ENCODE results near the gene GOLGA8O.
A peak's percentile ranks its signal among the peaks of the same experiment; 100 is the strongest.
"Not testable (repeated sequence)": the region's sequence is repeated elsewhere in the genome, so short reads cannot be mapped to it uniquely, and the experiment has no call there.

The GOLGA8O gene, protein sequence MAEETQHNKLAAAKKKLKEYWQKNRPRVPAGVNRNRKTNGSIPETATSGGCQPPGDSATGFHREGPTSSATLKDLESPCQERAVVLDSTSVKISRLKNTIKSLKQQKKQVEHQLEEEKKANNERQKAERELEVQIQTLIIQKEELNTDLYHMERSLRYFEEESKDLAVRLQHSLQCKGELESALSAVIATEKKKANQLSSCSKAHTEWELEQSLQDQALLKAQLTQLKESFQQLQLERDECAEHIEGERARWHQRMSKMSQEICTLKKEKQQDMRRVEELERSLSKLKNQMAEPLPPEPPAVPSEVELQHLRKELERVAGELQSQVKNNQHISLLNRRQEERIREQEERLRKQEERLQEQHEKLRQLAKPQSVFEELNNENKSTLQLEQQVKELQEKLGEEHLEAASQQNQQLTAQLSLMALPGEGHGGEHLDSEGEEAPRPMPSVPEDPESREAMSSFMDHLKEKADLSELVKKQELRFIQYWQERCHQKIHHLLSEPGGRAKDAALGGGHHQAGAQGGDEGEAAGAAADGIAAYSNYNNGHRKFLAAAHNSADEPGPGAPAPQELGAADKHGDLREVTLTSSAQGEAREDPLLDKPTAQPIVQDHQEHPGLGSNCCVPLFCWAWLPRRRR

DNA sequence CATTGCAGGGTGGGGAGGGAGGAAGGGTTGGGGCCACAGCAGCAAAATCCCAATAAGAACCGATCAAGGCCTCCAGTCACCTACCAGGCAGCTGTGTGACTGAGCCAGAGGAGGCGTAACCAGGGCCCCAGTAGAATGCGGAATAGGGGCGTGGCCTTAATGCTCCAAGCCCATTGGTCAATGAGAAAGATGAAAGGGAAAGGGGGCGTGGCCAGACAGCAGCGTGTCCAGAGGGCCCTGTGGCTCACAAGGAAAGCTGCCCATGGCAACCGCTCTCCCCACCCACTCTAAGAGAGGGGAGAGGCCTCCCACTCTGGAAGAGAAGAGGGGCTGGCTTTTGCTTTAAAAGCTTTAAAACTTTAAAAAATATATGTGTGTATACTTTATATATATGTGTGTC, at the start of gene GOLGA8O:
TSS of gene GOLGA8O (minus strand) at position 101 of the 400 bp plus-strand sequence. CDS start at position 3, 98 bp downstream.
- DNase-seq, result not testable (repeated sequence)

DNA sequence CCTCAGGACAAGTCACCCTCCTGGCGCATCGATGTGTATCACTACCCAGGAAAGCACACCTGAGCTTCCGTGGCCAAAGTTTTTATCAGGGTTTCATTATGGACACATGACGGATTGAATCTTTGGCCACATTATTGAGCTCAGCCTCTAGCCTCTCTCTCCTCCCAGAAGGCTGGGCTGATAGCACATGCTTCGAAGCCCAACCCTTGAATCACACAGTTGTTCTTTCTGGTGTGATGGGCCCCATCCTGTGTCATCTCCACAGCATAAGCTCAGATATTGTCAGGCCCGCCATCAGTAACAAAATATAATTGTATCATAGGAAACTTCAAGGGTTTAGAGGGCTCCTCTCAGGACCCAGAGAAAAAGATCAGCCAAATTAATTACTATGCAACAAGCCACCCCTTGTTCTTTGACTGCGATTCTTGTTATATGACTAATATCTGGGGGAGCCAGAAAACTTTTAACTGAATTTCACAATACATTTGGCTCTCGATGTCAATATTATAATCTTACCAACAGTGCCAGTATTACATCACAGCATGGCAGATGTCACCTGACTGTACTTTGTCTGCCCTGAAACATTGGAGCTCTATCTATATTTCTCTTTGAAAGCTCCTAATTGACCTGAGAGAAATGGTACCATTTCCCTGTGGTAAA, 48.8 kb upstream of the GOLGA8O start:
- DNase-seq, result not testable (repeated sequence)

GRCh38 chr15:32502946-32503345, 47.5 kb upstream of the GOLGA8O start:
- not testable (repeated sequence) for DNase-seq

DNA sequence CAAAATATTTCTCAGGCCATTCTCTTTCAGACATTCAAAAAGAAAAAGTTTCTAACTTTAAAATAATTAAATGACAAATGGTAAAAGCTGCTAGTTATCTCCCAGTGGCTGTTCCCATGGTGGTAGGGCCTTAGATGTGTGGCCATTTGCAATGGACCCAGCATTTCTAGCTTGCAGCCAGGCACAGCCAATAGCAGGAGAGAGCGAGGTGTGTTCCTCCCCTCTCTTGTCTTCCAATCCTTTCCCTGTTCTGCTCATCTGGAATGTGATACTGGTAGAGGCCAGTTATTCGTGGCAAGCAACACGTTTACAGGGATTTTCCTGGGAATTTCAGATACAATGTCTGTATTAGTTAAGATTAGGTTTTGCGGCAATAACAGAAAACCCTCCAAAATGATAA, 37.3 kb upstream of the GOLGA8O start:
- DNase-seq, result not testable (repeated sequence)

GRCh38 chr15:32486474-32486873, 31.0 kb upstream of the GOLGA8O start:
- not testable (repeated sequence) for DNase-seq

GRCh38 chr15:32483377-32483776, 27.9 kb upstream of the GOLGA8O start:
- DNase-seq, result not testable (repeated sequence)

DNA sequence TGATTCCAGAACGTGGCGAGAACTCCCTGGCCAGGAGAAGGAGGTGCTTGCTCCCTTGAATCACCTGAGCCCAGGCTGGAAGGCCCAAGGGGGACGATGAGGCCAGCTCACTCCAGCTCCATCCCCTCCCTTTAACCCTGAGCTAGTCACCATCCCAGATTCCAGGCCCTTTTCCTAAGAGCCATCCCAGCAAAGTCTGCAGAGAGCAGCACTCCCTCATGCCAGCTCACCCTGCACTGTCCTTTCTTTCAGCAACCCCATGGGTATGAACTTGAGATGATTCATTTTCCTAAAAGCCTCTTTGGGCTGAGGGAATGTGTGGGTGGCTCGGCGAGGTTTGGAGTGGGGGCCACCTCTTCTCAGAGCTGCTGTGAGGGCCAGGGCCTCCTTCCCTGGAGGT, 26.2 kb upstream of the GOLGA8O start:
- not testable (repeated sequence) for DNase-seq

DNA sequence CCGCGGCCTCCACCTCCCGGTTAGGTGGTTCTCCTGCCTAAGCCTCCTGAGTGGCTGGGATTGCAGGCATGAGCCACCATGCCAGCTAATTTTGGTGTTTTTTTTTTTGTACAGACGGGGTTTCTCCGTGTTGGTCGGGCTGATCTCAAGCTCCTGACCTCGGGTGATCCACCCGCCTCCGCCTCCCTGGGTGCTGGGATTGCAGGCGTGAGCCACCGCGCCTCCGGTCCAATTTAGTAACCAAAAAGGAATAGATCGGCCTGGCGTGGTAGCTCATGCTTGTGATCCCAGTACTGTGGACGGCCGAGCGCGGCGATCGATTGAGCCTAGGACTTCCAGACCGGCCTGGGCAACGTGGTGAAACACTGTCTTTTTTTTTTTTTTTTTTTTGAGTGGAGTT, 12.6 kb upstream of the GOLGA8O start:
- DNase-seq, result not testable (repeated sequence)

DNA sequence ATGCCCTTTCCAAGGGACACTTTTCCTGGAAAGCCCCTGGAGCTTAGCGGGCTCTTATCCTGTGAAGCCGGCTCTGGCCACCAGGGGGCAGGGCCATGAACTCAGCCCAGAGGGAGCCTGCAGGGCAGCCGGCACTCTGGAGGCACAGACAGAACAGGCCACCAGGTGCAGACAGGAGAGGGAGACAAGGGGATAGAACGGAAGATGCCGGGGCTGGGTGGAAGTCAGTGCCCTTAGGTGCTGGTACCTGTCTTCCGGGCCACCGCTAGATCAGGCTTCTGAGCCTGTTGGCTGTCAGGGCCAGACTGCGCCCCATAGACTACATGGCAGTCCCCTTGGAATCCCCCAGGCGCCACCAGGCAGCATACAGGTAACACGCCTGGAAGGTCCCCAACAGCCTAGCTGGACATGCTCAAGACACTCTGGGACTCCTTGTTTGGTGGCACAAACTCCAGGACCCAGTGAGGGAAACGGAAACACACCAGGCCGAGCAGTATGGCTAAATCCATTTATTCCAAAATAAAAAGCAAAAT, 14.9 kb downstream of the GOLGA8O start:
- DNase-seq, result not testable (repeated sequence)

- not testable (repeated sequence) for DNase-seq
Observed at GRCh38 chr15:32434102-32434963, 21.1 kb downstream of the GOLGA8O start.

DNA sequence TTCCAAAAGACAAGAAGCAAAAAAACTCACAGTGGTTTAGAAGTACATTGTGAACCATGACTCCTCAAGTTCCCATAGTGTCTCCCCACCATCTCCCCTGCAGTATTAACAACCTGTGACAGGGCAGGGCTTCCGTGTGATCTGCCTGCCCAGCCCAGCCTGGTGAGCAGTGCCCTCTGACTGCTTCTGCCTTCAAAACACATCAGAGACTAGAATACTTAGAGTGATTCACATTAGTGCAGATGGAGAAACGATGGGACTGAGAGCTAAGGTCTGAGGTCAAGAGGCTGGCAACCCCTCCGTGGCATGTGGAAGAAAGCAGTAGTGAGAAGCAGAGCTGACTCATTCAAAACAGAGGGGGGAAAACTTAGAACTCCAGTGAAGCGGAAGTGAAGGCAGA, 27.8 kb downstream of the GOLGA8O start:
- not testable (repeated sequence) for DNase-seq

- peak; percentile 0 for DNase-seq
Observed at GRCh38 chr15:32426511-32426910, 28.9 kb downstream of the GOLGA8O start.

GRCh38 chr15:32407903-32408302, 47.5 kb downstream of the GOLGA8O start:
- not testable (repeated sequence) for DNase-seq

DNA sequence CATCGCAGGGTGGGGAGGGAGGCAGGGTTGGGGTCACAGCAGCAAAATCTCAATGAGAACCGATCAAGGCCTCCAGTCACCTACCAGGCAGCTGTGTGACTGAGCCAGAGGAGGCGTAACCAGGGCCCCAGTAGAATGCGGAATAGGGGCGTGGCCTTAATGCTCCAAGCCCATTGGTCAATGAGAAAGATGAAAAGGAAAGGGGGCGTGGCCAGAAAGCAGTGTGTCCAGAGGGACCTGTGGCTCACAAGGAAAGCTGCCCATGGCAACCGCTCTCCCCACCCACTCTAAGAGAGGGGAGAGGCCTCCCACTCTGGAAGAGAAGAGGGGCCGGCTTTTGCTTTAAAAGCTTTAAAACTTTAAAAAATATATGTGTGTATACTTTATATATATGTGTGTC, 52.2 kb downstream of the GOLGA8O start, which contains the start of gene GOLGA8K:
TSS of gene GOLGA8K (minus strand) at position 101 of the 400 bp plus-strand sequence. CDS start at position 3, 98 bp downstream.
- not testable (repeated sequence) for DNase-seq

GRCh38 chr15:32396522-32396921, 58.9 kb downstream of the GOLGA8O start:
- not testable (repeated sequence) for DNase-seq

Data from inflammatory macrophage treated with lipopolysaccharide for 1 hour (primary cell).